Measurements from ENCODE around the gene FEN1. TPM values are rescaled to one million over a fixed set of nuclear protein-coding genes. Genes with fewer than 3 reads are reported as not detected.

The FEN1 gene
- total and polyA plus RNA-seq, 2 of the 13 experiments (the other 11 are each of a cell fraction or from before 2014, with no cell fraction given) = 12.4 to 102 TPM

DNA sequence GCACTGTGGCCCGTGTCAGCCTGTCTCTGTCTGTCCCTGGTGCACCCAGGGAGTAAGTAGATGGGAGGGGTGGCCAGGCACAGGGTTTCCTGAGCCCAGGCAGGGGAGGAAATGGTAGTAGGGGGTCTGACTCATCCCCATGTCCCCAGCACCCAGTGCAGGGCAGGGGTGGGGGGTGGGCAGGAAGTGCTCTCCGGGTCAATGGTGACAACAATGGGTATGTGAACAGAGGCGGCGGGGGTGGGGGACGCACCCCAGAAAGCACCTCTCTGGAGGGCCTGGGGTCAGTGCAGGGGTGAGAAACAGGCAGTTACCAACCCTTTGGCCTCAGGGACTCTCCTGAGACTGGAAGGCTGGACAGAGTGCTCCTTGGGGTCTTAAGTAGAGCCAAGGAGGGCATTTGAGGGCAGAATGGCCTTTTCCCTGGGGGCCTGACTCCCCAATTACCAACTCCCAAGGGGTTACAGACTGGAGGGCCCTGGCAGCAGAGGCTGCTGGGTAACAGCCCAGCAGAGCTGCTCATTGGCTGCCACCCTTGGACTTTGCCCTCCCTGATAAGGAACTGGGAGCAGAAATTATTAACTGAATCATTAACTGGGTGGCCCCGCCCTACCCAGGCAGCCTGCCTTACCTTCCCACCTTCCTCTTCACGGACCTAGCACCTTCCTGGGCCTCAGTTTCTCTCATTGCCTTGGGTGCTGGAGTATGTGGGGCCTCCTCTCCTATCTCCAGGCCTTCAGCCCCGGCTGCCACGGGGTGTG is 36.1 kb upstream of the FEN1 start:
- Histone ChIP-seq H3K9ac (ENCODE audit: insufficient read depth, low read depth, low read length) (peak overlapping the region; percentile 89), H4K20me1 (ENCODE audit: insufficient read depth, low read length) (0 out of 2 replicates have a peak, but pooled peaks cover 2% of the 10 kb centered on the region), H3K79me2 (ENCODE audit: insufficient read depth, low read length) (peaks cover 67% of the 10 kb centered on the region), H3K4me2 (ENCODE audit: low read depth, low read length) (peak overlapping the region; percentile 93), H2AFZ (ENCODE audit: low read length) (no peak overlapping the region), H3K4me1 (ENCODE audit: insufficient read depth, low read length) (peaks cover 71% of the 10 kb centered on the region), H3K9me3 (ENCODE audit: low read length) (no peaks in the 10 kb centered on the region), H3K4me3 (replicated peaks in 1 of 3; ENCODE audit: insufficient read depth in 1 of 3, low read depth in 2 of 3, low read length in 3 of 3) (peak overlapping the region; percentile 32 to 69 (median 66)), H3K27ac (ENCODE audit: extremely low read length, insufficient read depth, low read length) (peak overlapping the region; percentile 100), H3K27me3 (ENCODE audit: control insufficient read depth in 1 of 2, insufficient read depth in 2 of 2, low read length in 2 of 2) (no peaks in the 10 kb centered on the region), H3K36me3 (replicated peaks in 1 of 2; ENCODE audit: control insufficient read depth in 1 of 2, insufficient read depth in 2 of 2, low read length in 2 of 2) (no peaks in the 10 kb centered on the region)
- DNase-seq (ENCODE audit: low spot score) (peak; percentile 94), ATAC-seq (peak; percentile 84), FAIRE-seq (peak; percentile 93)
- in situ Hi-C loops (cut with HindIII; ENCODE audit: extremely low pct_ligation_motif_present, low pct_unique_long_range_greater_than_20kb) (no loop called here), intact Hi-C loops (cut with micrococcal nuclease; ENCODE audit: unreplicated experiment) (no loop called here)
- POLR2A ChIA-PET = interaction anchor here (0.6 to 4.6 kb wide), 15 partner anchors 9 to 218 kb away, joined by 3 to 92 read pairs (median 5); partner anchors contain the start of genes FEN1 and TMEM258
- 10% methylated on average over 5 of the region's 9 CpGs for WGBS (ENCODE audit: low lambda C conversion rate)
- BruUV-seq (replicated peaks) = TSS peak; percentile 93
- CTCF ChIA-PET (ENCODE audit: low intra/inter-chr PET ratio, low total read pairs) = interaction anchor here (0.9 to 1.2 kb wide), 2 partner anchors 13 to 20 kb away, joined by 3 to 4 read pairs; no protein-coding TSS in a partner anchor
- TF ChIP-seq, protein P1, sequence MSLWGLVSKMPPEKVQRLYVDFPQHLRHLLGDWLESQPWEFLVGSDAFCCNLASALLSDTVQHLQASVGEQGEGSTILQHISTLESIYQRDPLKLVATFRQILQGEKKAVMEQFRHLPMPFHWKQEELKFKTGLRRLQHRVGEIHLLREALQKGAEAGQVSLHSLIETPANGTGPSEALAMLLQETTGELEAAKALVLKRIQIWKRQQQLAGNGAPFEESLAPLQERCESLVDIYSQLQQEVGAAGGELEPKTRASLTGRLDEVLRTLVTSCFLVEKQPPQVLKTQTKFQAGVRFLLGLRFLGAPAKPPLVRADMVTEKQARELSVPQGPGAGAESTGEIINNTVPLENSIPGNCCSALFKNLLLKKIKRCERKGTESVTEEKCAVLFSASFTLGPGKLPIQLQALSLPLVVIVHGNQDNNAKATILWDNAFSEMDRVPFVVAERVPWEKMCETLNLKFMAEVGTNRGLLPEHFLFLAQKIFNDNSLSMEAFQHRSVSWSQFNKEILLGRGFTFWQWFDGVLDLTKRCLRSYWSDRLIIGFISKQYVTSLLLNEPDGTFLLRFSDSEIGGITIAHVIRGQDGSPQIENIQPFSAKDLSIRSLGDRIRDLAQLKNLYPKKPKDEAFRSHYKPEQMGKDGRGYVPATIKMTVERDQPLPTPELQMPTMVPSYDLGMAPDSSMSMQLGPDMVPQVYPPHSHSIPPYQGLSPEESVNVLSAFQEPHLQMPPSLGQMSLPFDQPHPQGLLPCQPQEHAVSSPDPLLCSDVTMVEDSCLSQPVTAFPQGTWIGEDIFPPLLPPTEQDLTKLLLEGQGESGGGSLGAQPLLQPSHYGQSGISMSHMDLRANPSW (CRISPR knock-in tag; IDR thresholded peaks at IDR 0.05; ENCODE audit: borderline replicate concordance) = peak; percentile 63; the same call in 1 of the 2 replicates
- TF ChIP-seq, protein P2, sequence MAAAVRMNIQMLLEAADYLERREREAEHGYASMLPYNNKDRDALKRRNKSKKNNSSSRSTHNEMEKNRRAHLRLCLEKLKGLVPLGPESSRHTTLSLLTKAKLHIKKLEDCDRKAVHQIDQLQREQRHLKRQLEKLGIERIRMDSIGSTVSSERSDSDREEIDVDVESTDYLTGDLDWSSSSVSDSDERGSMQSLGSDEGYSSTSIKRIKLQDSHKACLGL (CRISPR knock-in tag; IDR thresholded peaks at IDR 0.05) = peak; percentile 19; the same call in 1 of the 2 replicates
- TF ChIP-seq ZNF737 (CRISPR knock-in tag; IDR thresholded peaks at IDR 0.05; ENCODE audit: borderline replicate concordance) (no peak), ZNF652 (CRISPR knock-in tag; IDR thresholded peaks at IDR 0.05; ENCODE audit: borderline replicate concordance, low read depth) (peak; percentile 85), ZNF143 (CRISPR knock-in tag; IDR thresholded peaks at IDR 0.05) (peak; percentile 90), MED13 (CRISPR knock-in tag; IDR thresholded peaks at IDR 0.05) (peak; percentile 75), ADNP (CRISPR knock-in tag; IDR thresholded peaks at IDR 0.05) (no peak), NRL (CRISPR knock-in tag; IDR thresholded peaks at IDR 0.05; ENCODE audit: borderline replicate concordance) (no peak; the same call in 1 of the 2 replicates)
- TF ChIP-seq, protein P3, sequence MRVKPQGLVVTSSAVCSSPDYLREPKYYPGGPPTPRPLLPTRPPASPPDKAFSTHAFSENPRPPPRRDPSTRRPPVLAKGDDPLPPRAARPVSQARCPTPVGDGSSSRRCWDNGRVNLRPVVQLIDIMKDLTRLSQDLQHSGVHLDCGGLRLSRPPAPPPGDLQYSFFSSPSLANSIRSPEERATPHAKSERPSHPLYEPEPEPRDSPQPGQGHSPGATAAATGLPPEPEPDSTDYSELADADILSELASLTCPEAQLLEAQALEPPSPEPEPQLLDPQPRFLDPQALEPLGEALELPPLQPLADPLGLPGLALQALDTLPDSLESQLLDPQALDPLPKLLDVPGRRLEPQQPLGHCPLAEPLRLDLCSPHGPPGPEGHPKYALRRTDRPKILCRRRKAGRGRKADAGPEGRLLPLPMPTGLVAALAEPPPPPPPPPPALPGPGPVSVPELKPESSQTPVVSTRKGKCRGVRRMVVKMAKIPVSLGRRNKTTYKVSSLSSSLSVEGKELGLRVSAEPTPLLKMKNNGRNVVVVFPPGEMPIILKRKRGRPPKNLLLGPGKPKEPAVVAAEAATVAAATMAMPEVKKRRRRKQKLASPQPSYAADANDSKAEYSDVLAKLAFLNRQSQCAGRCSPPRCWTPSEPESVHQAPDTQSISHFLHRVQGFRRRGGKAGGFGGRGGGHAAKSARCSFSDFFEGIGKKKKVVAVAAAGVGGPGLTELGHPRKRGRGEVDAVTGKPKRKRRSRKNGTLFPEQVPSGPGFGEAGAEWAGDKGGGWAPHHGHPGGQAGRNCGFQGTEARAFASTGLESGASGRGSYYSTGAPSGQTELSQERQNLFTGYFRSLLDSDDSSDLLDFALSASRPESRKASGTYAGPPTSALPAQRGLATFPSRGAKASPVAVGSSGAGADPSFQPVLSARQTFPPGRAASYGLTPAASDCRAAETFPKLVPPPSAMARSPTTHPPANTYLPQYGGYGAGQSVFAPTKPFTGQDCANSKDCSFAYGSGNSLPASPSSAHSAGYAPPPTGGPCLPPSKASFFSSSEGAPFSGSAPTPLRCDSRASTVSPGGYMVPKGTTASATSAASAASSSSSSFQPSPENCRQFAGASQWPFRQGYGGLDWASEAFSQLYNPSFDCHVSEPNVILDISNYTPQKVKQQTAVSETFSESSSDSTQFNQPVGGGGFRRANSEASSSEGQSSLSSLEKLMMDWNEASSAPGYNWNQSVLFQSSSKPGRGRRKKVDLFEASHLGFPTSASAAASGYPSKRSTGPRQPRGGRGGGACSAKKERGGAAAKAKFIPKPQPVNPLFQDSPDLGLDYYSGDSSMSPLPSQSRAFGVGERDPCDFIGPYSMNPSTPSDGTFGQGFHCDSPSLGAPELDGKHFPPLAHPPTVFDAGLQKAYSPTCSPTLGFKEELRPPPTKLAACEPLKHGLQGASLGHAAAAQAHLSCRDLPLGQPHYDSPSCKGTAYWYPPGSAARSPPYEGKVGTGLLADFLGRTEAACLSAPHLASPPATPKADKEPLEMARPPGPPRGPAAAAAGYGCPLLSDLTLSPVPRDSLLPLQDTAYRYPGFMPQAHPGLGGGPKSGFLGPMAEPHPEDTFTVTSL (CRISPR knock-in tag; IDR thresholded peaks at IDR 0.05; ENCODE audit: borderline replicate concordance) = 0 out of 2 replicates have a peak, but pooled peaks have one; percentile 63
- TF ChIP-seq, protein P4, sequence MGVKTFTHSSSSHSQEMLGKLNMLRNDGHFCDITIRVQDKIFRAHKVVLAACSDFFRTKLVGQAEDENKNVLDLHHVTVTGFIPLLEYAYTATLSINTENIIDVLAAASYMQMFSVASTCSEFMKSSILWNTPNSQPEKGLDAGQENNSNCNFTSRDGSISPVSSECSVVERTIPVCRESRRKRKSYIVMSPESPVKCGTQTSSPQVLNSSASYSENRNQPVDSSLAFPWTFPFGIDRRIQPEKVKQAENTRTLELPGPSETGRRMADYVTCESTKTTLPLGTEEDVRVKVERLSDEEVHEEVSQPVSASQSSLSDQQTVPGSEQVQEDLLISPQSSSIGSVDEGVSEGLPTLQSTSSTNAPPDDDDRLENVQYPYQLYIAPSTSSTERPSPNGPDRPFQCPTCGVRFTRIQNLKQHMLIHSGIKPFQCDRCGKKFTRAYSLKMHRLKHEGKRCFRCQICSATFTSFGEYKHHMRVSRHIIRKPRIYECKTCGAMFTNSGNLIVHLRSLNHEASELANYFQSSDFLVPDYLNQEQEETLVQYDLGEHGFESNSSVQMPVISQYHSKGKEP (CRISPR knock-in tag; IDR thresholded peaks at IDR 0.05) = no peak
